Lower leg skin (tissue), 4 donors: Measurements from ENCODE around the gene TTC7B. TPM values are rescaled to one million over a fixed set of nuclear protein-coding genes. Genes with fewer than 3 reads are reported as not detected.

Experiments
- DNase-seq, 2 donors: peaks; one replicate each; pipeline ENCODE4 v3.0.0-alpha.2; 2019; ENCODE audit warnings: low spot score in 2 of 2
- H3K4me3 ChIP-seq: fragments of 200-600 bp; sonication (generic); 2 replicates; pipeline ENCODE4 v1.5.1; 2017; ENCODE audit warnings: mild to moderate bottlenecking, low read depth; ENCODE audit not compliant: poor library complexity, severe bottlenecking
- CTCF ChIP-seq, 3 donors: fragments of 450-650 bp; IDR thresholded peaks; one replicate each; pipeline ENCODE4 v1.5.1; 2016; ENCODE audit warnings: antibody characterized with exemption in 3 of 3, mild to moderate bottlenecking in 3 of 3, moderate library complexity in 2 of 3
- POLR2A ChIP-seq, 2 donors: fragments of 450-650 bp; IDR thresholded peaks; one replicate each; pipeline ENCODE4 v1.6.1; 2016 to 2017; ENCODE audit warnings: antibody characterized with exemption in 2 of 2, mild to moderate bottlenecking in 1 of 2, moderate library complexity in 1 of 2
- WGBS, 2 donors: methylation state at CpG; one replicate each; pipeline ENCODE4 v1.1.5; 2018; 5-methylcytosine and 5-hydroxymethylcytosine counted together
- intact Hi-C: fragments of 100-400 bp; cut with DNase I; formaldehyde crosslinking; loops from one replicate; pipeline ENCODE4 v1.15.0; 2023; ENCODE audit warnings: low total_unique reads
- total RNA-seq, 4 donors: library from RNA; depleted of rRNA; stranded (reverse); fragments of >200 nt; gene quantifications; one replicate each; pipeline ENCODE4 v1.1.0, GENCODE V29; 2016

TTC7B gene
- total RNA-seq, 4 donors from 2014 or later = 10.3 to 28.7 (median 20.2) TPM

- 78 to 82% methylated on average over 7 of the region's 7 CpGs for WGBS, 2 donors
- no peak for TF ChIP-seq POLR2A (IDR thresholded peaks at IDR 0.05)
- no peak for TF ChIP-seq CTCF (IDR thresholded peaks at IDR 0.05)
- DNase-seq = no peak
Observed at GRCh38 chr14:90616881-90617280, 199.3 kb downstream of the TTC7B start.

GRCh38 chr14:90616313-90616712 is 199.9 kb downstream of the TTC7B start:
- no peak overlapping the region for H3K4me3 ChIP-seq
- TF ChIP-seq CTCF (IDR thresholded peaks at IDR 0.05) = no peak
- intact Hi-C loops = no loop called here
- WGBS, 2 donors = 88 to 92% methylated on average over 10 of the region's 10 CpGs
- no peak for DNase-seq

More at GRCh38 chr14:90616881-90617280, 199.3 kb downstream of the TTC7B start:
- H3K4me3 ChIP-seq = no peak overlapping the region
- intact Hi-C loops = no loop called here

- WGBS, 2 donors = 72 to 73% methylated on average over 9 of the region's 9 CpGs
- intact Hi-C loops = no loop called here
- no peak for DNase-seq
Observed at GRCh38 chr14:90615517-90616060, 200.6 kb downstream of the TTC7B start.

GRCh38 chr14:90614696-90615516 is 201.3 kb downstream of the TTC7B start:
- 75 to 83% methylated on average over 10 of the region's 10 CpGs for WGBS, 2 donors
- H3K4me3 ChIP-seq = no peak overlapping the region
- intact Hi-C loops = no loop called here
- DNase-seq = no peak
- TF ChIP-seq POLR2A (IDR thresholded peaks at IDR 0.05) (no peak), CTCF (IDR thresholded peaks at IDR 0.05) (no peak)

More at GRCh38 chr14:90615517-90616060, 200.6 kb downstream of the TTC7B start:
- TF ChIP-seq CTCF (IDR thresholded peaks at IDR 0.05) (no peak), POLR2A (IDR thresholded peaks at IDR 0.05) (no peak)
- H3K4me3 ChIP-seq = no peak overlapping the region

- WGBS, 2 donors = 85% methylated on average over 4 of the region's 4 CpGs
- DNase-seq = no peak
- intact Hi-C loops = no loop called here
- H3K4me3 ChIP-seq = no peak overlapping the region
- TF ChIP-seq CTCF (IDR thresholded peaks at IDR 0.05) (no peak), POLR2A (IDR thresholded peaks at IDR 0.05) (no peak)
Observed at GRCh38 chr14:90613997-90614396, 202.2 kb downstream of the TTC7B start.
